HL-60 (cell line): Measurements from ENCODE around the gene NOP16.

ENCODE experiments used
- DNase-seq, 2 experiments: peaks; one replicate each; pipeline ENCODE4 v3.0.0-alpha.2; 2010 to 2020; ENCODE audit warnings: low read depth in 1 of 2, low spot score in 1 of 2
- H3K27ac ChIP-seq: fragments of 250-450 bp; sonication (Bioruptor Pico); replicated peaks from 2 replicates; pipeline ENCODE4 v1.5.1; 2020; ENCODE audit warnings: mild to moderate bottlenecking, moderate library complexity
- H3K27me3 ChIP-seq: fragments of 250-450 bp; sonication (Bioruptor Pico); 2 replicates; pipeline ENCODE4 v1.5.1; 2021; ENCODE audit warnings: mild to moderate bottlenecking, moderate library complexity; ENCODE audit not compliant: insufficient read depth, poor library complexity, severe bottlenecking
- H3K4me3 ChIP-seq: replicated peaks from 2 replicates; pipeline ENCODE4 v1.5.1; 2011; ENCODE audit warnings: mild to moderate bottlenecking, control low read depth, low read length; ENCODE audit not compliant: insufficient read depth
- CTCF ChIP-seq: IDR thresholded peaks from one replicate; pipeline ENCODE4 v1.5.1; 2011; ENCODE audit warnings: low read length, control low read depth, inconsistent platforms; ENCODE audit not compliant: insufficient read depth
- GABPA ChIP-seq: IDR thresholded peaks from 2 replicates; pipeline ENCODE4 v1.6.1; 2012; ENCODE audit warnings: low read depth
- POLR2AphosphoS5 ChIP-seq: IDR thresholded peaks from 2 replicates; pipeline ENCODE4 v1.6.1; 2012; ENCODE audit warnings: low read depth
- REST ChIP-seq: IDR thresholded peaks from 2 replicates; pipeline ENCODE4 v1.6.1; 2012; ENCODE audit warnings: low read depth; ENCODE audit not compliant: insufficient replicate concordance
- SPI1 ChIP-seq: IDR thresholded peaks from 2 replicates; pipeline ENCODE4 v1.6.1; 2012; ENCODE audit warnings: low read depth, mild to moderate bottlenecking, borderline replicate concordance

NOP16 gene

GRCh38 chr5:176425791-176426190 lies 37.4 kb upstream of the NOP16 start:
- DNase-seq = no peak
- Histone ChIP-seq H3K27me3 (no peaks in the 10 kb centered on the region), H3K27ac (no peak overlapping the region), H3K4me3 (no peak overlapping the region)
- TF ChIP-seq CTCF (no peak), POLR2AphosphoS5 (no peak), REST (no peak), GABPA (no peak), SPI1 (no peak)

GRCh38 chr5:176425138-176425537 lies 36.7 kb upstream of the NOP16 start:
- Histone ChIP-seq H3K27ac (no peak overlapping the region), H3K27me3 (no peaks in the 10 kb centered on the region), H3K4me3 (no peak overlapping the region)
- DNase-seq = no peak
- TF ChIP-seq CTCF (no peak), GABPA (no peak), REST (no peak), POLR2AphosphoS5 (no peak), SPI1 (no peak)

GRCh38 chr5:176424181-176424580 lies 35.8 kb upstream of the NOP16 start:
- no peak for DNase-seq

More at GRCh38 chr5:176424181-176424580, 35.8 kb upstream of the NOP16 start:
- TF ChIP-seq REST (no peak), CTCF (no peak), GABPA (no peak), SPI1 (no peak), POLR2AphosphoS5 (no peak)
- no peaks in the 10 kb centered on the region for H3K27me3 ChIP-seq
- no peak overlapping the region for H3K4me3 ChIP-seq
- H3K27ac ChIP-seq = no peak overlapping the region
